Epithelial cell of alveolus of lung (primary cell): ENCODE results near the gene CTNNBL1. TPM values are rescaled to one million over a fixed set of nuclear protein-coding genes. Genes with fewer than 3 reads are reported as not detected.

Source experiments
- total RNA-seq: library from RNA; depleted of rRNA; stranded (reverse); fragments of >200 nt; gene quantifications from 2 replicates; pipeline ENCODE4 v1.2.1, GENCODE V29; 2015

Gene CTNNBL1
- 20.6 and 24.3 TPM in 2 replicates for total RNA-seq

DNA sequence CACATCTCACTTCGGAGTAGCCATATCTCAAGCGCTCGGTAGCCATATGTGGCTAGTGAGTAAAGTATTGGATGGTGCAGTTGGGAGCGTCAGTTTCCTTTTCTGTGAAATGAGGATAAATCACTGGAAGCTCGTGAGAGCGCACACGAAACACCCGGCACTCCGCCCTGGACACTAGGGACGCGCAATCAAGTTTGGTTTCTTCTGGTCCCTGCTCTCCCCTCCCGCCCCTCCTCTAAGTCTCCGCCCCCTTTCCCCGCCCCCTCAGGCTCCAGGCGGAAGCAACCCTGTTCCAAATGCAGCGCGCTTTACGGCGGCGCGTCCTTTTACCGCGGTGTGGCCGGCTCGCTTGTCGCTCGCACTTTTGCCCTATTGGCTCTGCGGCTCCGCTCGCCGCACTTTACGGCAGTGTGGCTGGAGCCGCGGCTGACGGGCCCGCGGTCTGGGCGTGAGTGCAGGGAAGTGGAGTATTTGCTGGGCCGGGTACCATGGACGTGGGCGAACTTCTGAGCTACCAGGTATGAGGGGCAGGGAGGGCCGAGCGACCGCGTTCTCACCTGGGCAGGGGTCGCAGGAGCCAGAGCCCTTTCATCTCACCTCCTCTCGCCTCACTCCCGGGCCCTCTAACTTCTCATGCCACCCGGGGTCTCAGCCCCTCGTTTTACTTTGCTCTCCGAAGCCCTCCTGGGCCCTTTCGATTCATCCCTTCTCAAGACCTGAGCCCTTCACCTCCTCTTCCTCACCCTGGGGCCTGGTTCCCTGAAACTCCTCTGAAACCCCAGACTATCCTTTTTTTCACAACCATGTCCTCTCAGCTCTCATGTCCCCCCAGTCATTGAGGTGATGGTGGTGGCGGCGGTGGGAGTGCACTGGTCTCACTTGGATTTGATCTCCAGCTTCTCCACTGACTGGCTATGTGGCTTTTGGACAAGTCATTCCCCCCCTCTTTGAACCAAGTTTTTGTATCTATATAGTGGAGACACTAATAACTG, at the start of gene CTNNBL1:
Gene CTNNBL1 (plus strand): TSS at position 396 of the 992 bp plus-strand sequence. CDS start 93 bp downstream, at position 489.

DNA sequence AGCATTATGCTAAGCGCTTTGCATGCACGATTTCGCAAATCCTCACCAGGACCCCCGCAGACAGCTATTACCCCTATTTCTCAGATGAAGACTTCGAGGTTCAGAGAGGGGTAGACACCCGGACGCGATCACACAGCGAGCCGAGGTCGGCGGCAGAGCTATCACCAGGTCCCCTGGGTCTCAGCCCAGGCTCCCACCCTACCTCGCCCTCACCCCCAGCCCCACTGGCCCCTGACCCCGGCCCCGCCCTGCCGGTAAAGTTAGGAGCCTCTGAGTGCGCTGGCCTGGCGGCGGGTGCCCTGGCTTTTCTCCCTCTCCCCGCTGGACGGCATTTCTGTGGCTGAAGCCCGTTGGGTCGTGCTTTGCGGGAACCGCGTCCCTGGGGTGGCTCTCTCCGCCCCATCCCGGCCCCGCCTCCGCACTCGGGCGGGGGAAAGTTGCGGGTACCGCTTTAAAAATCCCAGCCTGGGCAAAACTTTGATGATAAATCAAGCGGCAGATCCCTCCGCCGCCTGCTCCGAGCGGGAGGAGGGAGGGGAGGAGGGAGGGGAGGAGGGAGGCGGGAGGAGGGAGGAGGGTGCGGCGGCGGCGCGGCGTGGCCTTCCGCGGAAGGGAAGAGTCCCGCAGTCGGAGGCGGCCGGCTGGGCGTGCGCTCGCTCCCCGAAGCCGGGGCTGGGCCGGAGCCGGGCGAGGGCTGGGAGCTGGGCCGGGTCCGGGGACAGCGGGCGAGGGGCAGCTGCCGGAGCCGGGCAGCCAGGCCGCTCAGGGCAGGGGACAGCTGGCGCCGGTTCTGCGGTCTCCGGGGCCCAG, 208.9 kb downstream of the CTNNBL1 start, which contains the start of gene VSTM2L:
Gene VSTM2L (plus strand): TSS at position 624 of the 810 bp plus-strand sequence. CDS start 224 bp downstream, outside the sequence.

Other genes starting within 250 kb of the CTNNBL1 start
- gene NNAT, start 172.8 kb upstream of the CTNNBL1 start, total RNA-seq: 8.0 and 13.6 TPM in 2 replicates
- 20.4 and 23.1 TPM in 2 replicates for gene BLCAP, start 166.2 kb upstream of the CTNNBL1 start, total RNA-seq
- gene VSTM2L, start 209.1 kb downstream of the CTNNBL1 start, total RNA-seq: 1.8 and 6.1 TPM in 2 replicates